SK-N-SH (cell line): Measurements from ENCODE around the gene UBR1. TPM values are rescaled to one million over a fixed set of nuclear protein-coding genes. Genes with fewer than 3 reads are reported as not detected.

ENCODE experiments used
- CTCF ChIA-PET: fragments of 300-600, 350-600 bp; formaldehyde crosslinking; extraction: SDS; loops from one replicate; lab custom pipeline; 2021; lab: Yijun Ruan, JAX
- POLR2A ChIA-PET: fragments of 350-600 bp; sonication (Branson Sonifier 250); formaldehyde crosslinking; extraction: SDS; loops from one replicate; lab custom pipeline; 2020; ENCODE audit warnings: antibody characterized with exemption, inconsistent platforms; lab: Yijun Ruan, JAX
- DNase-seq: peaks from one replicate; pipeline ENCODE4 v3.0.0; 2012
- H2AFZ ChIP-seq: fragments of 200-600 bp; sonication (generic); 2 replicates; pipeline ENCODE4 v1.8.1; 2016; ENCODE audit warnings: antibody characterized with exemption, mild to moderate bottlenecking, low read depth
- H3F3A ChIP-seq: fragments of 200-600 bp; sonication (generic); replicated peaks from 2 replicates; pipeline ENCODE3; 2016; ENCODE audit warnings: antibody characterized with exemption, mild to moderate bottlenecking; ENCODE audit not compliant: insufficient read depth
- H3K27ac ChIP-seq, 2 experiments: fragments of 200-500 bp in 1 of 2; fragments of 200-600 bp in 1 of 2; sonication (Bioruptor generic) in 1 of 2; sonication (generic), shearing (Covaris generic) in 1 of 2; 2 replicates each; pipeline versions ENCODE4 v1.5.1 to v1.6.1; 2014 to 2016; ENCODE audit warnings: low read depth in 2 of 2, inconsistent platforms in 1 of 2, low read length in 1 of 2, mild to moderate bottlenecking in 1 of 2, mixed read lengths in 1 of 2
- H3K27me3 ChIP-seq: fragments of 200-600 bp; sonication (generic), shearing (Covaris generic); 2 replicates; pipeline ENCODE4 v1.6.1; 2016; ENCODE audit warnings: mixed run types; ENCODE audit not compliant: insufficient read depth
- H3K36me3 ChIP-seq, 2 experiments: fragments of 200-500 bp in 1 of 2; fragments of 200-600 bp in 1 of 2; sonication (Bioruptor generic) in 1 of 2; sonication (generic) in 1 of 2; replicated peaks in 1 of 2; 2 replicates each; pipeline versions ENCODE3 to v1.5.1; 2014 to 2016; ENCODE audit warnings: low read length in 1 of 2, mild to moderate bottlenecking in 1 of 2; ENCODE audit not compliant: insufficient read depth in 2 of 2, control insufficient read depth in 1 of 2
- H3K4me1 ChIP-seq, 2 experiments: fragments of 200-500 bp in 1 of 2; fragments of 200-600 bp in 1 of 2; sonication (Bioruptor generic) in 1 of 2; sonication (generic), shearing (Covaris generic) in 1 of 2; 2 replicates each; pipeline versions ENCODE4 v1.5.1 to v1.6.1; 2014 to 2016; ENCODE audit warnings: low read depth in 1 of 2, low read length in 1 of 2, mixed run types in 1 of 2; ENCODE audit not compliant: insufficient read depth in 2 of 2, control insufficient read depth in 1 of 2
- H3K4me2 ChIP-seq: fragments of 200-600 bp; sonication (generic), shearing (Covaris generic); 2 replicates; pipeline ENCODE4 v1.6.1; 2017; ENCODE audit warnings: mixed run types
- H3K4me3 ChIP-seq, 2 experiments: fragments of 200-500 bp in 1 of 2; fragments of 200-600 bp in 1 of 2; sonication (Bioruptor generic) in 1 of 2; sonication (generic), shearing (Covaris generic) in 1 of 2; 2 replicates each; pipeline versions ENCODE4 v1.5.1 to v1.8.1; 2014 to 2016; ENCODE audit warnings: low read depth in 2 of 2, inconsistent platforms in 1 of 2, low read length in 1 of 2, mild to moderate bottlenecking in 1 of 2, mixed read lengths in 1 of 2, moderate library complexity in 1 of 2
- H3K79me2 ChIP-seq: fragments of 200-600 bp; sonication (generic); 2 replicates; pipeline ENCODE4 v1.8.1; 2017; ENCODE audit warnings: mild to moderate bottlenecking; ENCODE audit not compliant: insufficient read depth
- H3K9ac ChIP-seq: fragments of 200-600 bp; sonication (generic); 2 replicates; pipeline ENCODE4 v1.6.1; 2017; ENCODE audit warnings: mixed run types
- H3K9me2 ChIP-seq: fragments of 200-600 bp; sonication (generic); 2 replicates; pipeline ENCODE4 v1.6.1; 2017; ENCODE audit warnings: mixed run types
- H3K9me3 ChIP-seq: fragments of 200-600 bp; sonication (generic); 2 replicates; pipeline ENCODE4 v1.6.1; 2017; ENCODE audit warnings: mixed run types, mild to moderate bottlenecking, moderate library complexity
- H4K20me1 ChIP-seq: fragments of 200-600 bp; sonication (generic); 2 replicates; pipeline ENCODE4 v1.6.1; 2017; ENCODE audit warnings: mild to moderate bottlenecking, mixed run types; ENCODE audit not compliant: insufficient read depth
- CHD2 ChIP-seq: fragments of 150-350 bp; IDR thresholded peaks from 2 replicates; pipeline ENCODE4 v1.6.1; 2018; ENCODE audit warnings: low read length; ENCODE audit not compliant: partially characterized antibody
- ELF1 ChIP-seq: IDR thresholded peaks from 2 replicates; pipeline ENCODE4 v1.4.0; 2012
- FOXJ3 ChIP-seq: sonication (generic); formaldehyde crosslinking; IDR thresholded peaks from 2 replicates; pipeline ENCODE4 v1.5.1; 2020; ENCODE audit warnings: mild to moderate bottlenecking, missing genetic modification reagents
- GATA2 ChIP-seq: sonication (generic); formaldehyde crosslinking; IDR thresholded peaks from 2 replicates; pipeline ENCODE4 v1.5.0; 2020; ENCODE audit warnings: mild to moderate bottlenecking, missing genetic modification reagents
- IRF3 ChIP-seq: fragments of 150-350 bp; IDR thresholded peaks from 2 replicates; pipeline ENCODE4 v1.6.1; 2016; ENCODE audit warnings: mild to moderate bottlenecking, low read depth, low read length
- MXI1 ChIP-seq: IDR thresholded peaks from 2 replicates; pipeline ENCODE4 v1.6.1; 2012; ENCODE audit warnings: mild to moderate bottlenecking, low read depth, low read length, improper control_type of control experiment
- NRF1 ChIP-seq: IDR thresholded peaks from 2 replicates; pipeline ENCODE4 v1.6.1; 2012; ENCODE audit warnings: low read depth, mild to moderate bottlenecking, low read length
- POLR2AphosphoS5 ChIP-seq: IDR thresholded peaks from 2 replicates; pipeline ENCODE4 v1.6.1; 2012; ENCODE audit warnings: low read depth, low read length
- RXRA ChIP-seq: IDR thresholded peaks from 2 replicates; pipeline ENCODE4 v1.4.0; 2012; ENCODE audit warnings: low read depth, mild to moderate bottlenecking, borderline replicate concordance
- SIN3A ChIP-seq: IDR thresholded peaks from 2 replicates; pipeline ENCODE4 v1.6.1; 2012; ENCODE audit warnings: low read depth, mild to moderate bottlenecking, low read length, moderate library complexity, borderline replicate concordance
- SMC3 ChIP-seq: IDR thresholded peaks from 2 replicates; pipeline ENCODE4 v1.6.1; 2012; ENCODE audit warnings: low read depth, low read length, improper control_type of control experiment
- TAF1 ChIP-seq: IDR thresholded peaks from 2 replicates; pipeline ENCODE4 v1.6.1; 2012; ENCODE audit warnings: low read depth, mild to moderate bottlenecking, low read length, moderate library complexity, borderline replicate concordance
- TCF12 ChIP-seq: IDR thresholded peaks from 2 replicates; pipeline ENCODE4 v1.4.0; 2012
- TEAD4 ChIP-seq: IDR thresholded peaks from 2 replicates; pipeline ENCODE4 v1.4.0; 2012; ENCODE audit warnings: mild to moderate bottlenecking, borderline replicate concordance; ENCODE audit not compliant: insufficient read depth
- polyA plus RNA-seq, 3 experiments: library from polyadenylated mRNA; depleted of rRNA; stranded (reverse); fragments of >200 nt; gene quantifications; 2 replicates each; pipeline ENCODE4 v1.2.3, GENCODE V29; 2012
- TF ChIP-seq, protein P1 (sequence below): IDR thresholded peaks from 2 replicates; pipeline ENCODE4 v1.4.0; 2012; ENCODE audit warnings: low read depth
- TF ChIP-seq, protein P2 (sequence below): IDR thresholded peaks from 2 replicates; pipeline ENCODE4 v1.6.1; 2012; ENCODE audit warnings: mild to moderate bottlenecking, low read depth, low read length, moderate library complexity
- TF ChIP-seq, protein P3 (sequence below): IDR thresholded peaks from 2 replicates; pipeline ENCODE4 v1.4.0; 2012; ENCODE audit warnings: low read depth, borderline replicate concordance

UBR1 gene
- polyA plus RNA-seq, 1 of the 3 experiments (the other 2 are of a cell fraction) = 3.7 TPM

GRCh38 chr15:43105778-43106485 lies at the start of gene UBR1 (continued):
- TF ChIP-seq SIN3A = peak; percentile 88
- no peak for TF ChIP-seq TEAD4
- TF ChIP-seq, protein P1, sequence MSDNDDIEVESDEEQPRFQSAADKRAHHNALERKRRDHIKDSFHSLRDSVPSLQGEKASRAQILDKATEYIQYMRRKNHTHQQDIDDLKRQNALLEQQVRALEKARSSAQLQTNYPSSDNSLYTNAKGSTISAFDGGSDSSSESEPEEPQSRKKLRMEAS = peak; percentile 25; the same call in 1 of the 2 replicates
- peak; percentile 60 for TF ChIP-seq TAF1
- TF ChIP-seq NRF1 = peak; percentile 38; the same call in 1 of the 2 replicates
- peak; percentile 92 for TF ChIP-seq ELF1
- TF ChIP-seq, protein P2, sequence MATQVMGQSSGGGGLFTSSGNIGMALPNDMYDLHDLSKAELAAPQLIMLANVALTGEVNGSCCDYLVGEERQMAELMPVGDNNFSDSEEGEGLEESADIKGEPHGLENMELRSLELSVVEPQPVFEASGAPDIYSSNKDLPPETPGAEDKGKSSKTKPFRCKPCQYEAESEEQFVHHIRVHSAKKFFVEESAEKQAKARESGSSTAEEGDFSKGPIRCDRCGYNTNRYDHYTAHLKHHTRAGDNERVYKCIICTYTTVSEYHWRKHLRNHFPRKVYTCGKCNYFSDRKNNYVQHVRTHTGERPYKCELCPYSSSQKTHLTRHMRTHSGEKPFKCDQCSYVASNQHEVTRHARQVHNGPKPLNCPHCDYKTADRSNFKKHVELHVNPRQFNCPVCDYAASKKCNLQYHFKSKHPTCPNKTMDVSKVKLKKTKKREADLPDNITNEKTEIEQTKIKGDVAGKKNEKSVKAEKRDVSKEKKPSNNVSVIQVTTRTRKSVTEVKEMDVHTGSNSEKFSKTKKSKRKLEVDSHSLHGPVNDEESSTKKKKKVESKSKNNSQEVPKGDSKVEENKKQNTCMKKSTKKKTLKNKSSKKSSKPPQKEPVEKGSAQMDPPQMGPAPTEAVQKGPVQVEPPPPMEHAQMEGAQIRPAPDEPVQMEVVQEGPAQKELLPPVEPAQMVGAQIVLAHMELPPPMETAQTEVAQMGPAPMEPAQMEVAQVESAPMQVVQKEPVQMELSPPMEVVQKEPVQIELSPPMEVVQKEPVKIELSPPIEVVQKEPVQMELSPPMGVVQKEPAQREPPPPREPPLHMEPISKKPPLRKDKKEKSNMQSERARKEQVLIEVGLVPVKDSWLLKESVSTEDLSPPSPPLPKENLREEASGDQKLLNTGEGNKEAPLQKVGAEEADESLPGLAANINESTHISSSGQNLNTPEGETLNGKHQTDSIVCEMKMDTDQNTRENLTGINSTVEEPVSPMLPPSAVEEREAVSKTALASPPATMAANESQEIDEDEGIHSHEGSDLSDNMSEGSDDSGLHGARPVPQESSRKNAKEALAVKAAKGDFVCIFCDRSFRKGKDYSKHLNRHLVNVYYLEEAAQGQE = no peak

- H3K4me3 ChIP-seq = no peak overlapping the region
- no peak for TF ChIP-seq CHD2
- TF ChIP-seq SIN3A = no peak
- TF ChIP-seq GATA2 (CRISPR knock-in tag) = no peak
- TF ChIP-seq, protein P3, sequence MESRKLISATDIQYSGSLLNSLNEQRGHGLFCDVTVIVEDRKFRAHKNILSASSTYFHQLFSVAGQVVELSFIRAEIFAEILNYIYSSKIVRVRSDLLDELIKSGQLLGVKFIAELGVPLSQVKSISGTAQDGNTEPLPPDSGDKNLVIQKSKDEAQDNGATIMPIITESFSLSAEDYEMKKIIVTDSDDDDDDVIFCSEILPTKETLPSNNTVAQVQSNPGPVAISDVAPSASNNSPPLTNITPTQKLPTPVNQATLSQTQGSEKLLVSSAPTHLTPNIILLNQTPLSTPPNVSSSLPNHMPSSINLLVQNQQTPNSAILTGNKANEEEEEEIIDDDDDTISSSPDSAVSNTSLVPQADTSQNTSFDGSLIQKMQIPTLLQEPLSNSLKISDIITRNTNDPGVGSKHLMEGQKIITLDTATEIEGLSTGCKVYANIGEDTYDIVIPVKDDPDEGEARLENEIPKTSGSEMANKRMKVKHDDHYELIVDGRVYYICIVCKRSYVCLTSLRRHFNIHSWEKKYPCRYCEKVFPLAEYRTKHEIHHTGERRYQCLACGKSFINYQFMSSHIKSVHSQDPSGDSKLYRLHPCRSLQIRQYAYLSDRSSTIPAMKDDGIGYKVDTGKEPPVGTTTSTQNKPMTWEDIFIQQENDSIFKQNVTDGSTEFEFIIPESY = no peak
- no peak for TF ChIP-seq ELF1
- no peak for TF ChIP-seq TCF12
- no peak for TF ChIP-seq SMC3
- TF ChIP-seq NRF1 = no peak
- no peak for TF ChIP-seq RXRA
- TF ChIP-seq IRF3 = no peak
- no peak for TF ChIP-seq FOXJ3
- no peak for TF ChIP-seq POLR2AphosphoS5
- TF ChIP-seq MXI1 = no peak
- TF ChIP-seq, all 33 proteins: peak for 0
- no peaks in the 10 kb centered on the region for H3K79me2 ChIP-seq
- H3F3A ChIP-seq = peaks cover 27% of the 10 kb centered on the region
- H2AFZ ChIP-seq = no peak overlapping the region
- peaks cover 0 to 6% of the 10 kb centered on the region in 2 experiments; a peak in 1 of 4 replicates for H3K4me1 ChIP-seq
- H3K27me3 ChIP-seq = no peaks in the 10 kb centered on the region
- POLR2A ChIA-PET = no interaction called here
- H3K36me3 ChIP-seq = peaks cover 62 to 65% of the 10 kb centered on the region in 2 experiments
- no peaks in the 10 kb centered on the region for H3K9me3 ChIP-seq
- H3K27ac ChIP-seq = no peak overlapping the region
- H4K20me1 ChIP-seq = no peaks in the 10 kb centered on the region
- no peak overlapping the region for H3K4me2 ChIP-seq
- H3K9me2 ChIP-seq = no peaks in the 10 kb centered on the region
- CTCF ChIA-PET = no interaction called here
- H3K9ac ChIP-seq = no peak overlapping the region
- no peak for DNase-seq
These were observed 47.4 kb upstream of the UBR1 start for GRCh38 chr15:43153269-43153668.
